Neural cell (in vitro differentiated cells): ENCODE measurements around the gene CCDC73. TPM values are rescaled to one million over a fixed set of nuclear protein-coding genes. Genes with fewer than 3 reads are reported as not detected.

Source experiments
- H2AFZ ChIP-seq: fragments of 200-600, 300-800 bp; sonication (generic), shearing (Covaris generic); 2 replicates; pipeline ENCODE4 v1.6.0; 2014; ENCODE audit warnings: low read depth, mild to moderate bottlenecking, antibody characterized with exemption, low read length, moderate library complexity
- H3F3A ChIP-seq: fragments of 200-600 bp; shearing (Covaris generic); 2 replicates; pipeline ENCODE4 v1.6.1; 2016; ENCODE audit warnings: mild to moderate bottlenecking, moderate library complexity, mixed read lengths, antibody characterized with exemption, low read length; ENCODE audit not compliant: insufficient read depth, poor library complexity, severe bottlenecking
- H3K27ac ChIP-seq: fragments of 200-600, 300-800 bp; sonication (generic), shearing (Covaris generic); 2 replicates; pipeline ENCODE4 v1.5.1; 2014; ENCODE audit warnings: mild to moderate bottlenecking, low read length, moderate library complexity
- H3K27me3 ChIP-seq: fragments of 300-800, 200-600 bp; sonication (generic), shearing (Covaris generic); 2 replicates; pipeline ENCODE4 v1.6.0; 2014; ENCODE audit warnings: mild to moderate bottlenecking, low read depth, low read length, moderate library complexity; ENCODE audit not compliant: insufficient read depth
- H3K36me3 ChIP-seq: fragments of 300-800, 200-600 bp; sonication (generic), shearing (Covaris generic); 2 replicates; pipeline ENCODE4 v1.5.1; 2014; ENCODE audit warnings: mild to moderate bottlenecking, antibody characterized with exemption, low read length, moderate library complexity; ENCODE audit not compliant: insufficient read depth
- H3K4me2 ChIP-seq: fragments of 300-800, 200-600 bp; sonication (generic), shearing (Covaris generic); 2 replicates; pipeline ENCODE4 v1.6.0; 2014; ENCODE audit warnings: mild to moderate bottlenecking, low read length
- H3K4me3 ChIP-seq: fragments of 300-800, 200-600 bp; sonication (generic), shearing (Covaris generic); 2 replicates; pipeline ENCODE4 v1.5.1; 2014; ENCODE audit warnings: mild to moderate bottlenecking, low read length, moderate library complexity
- H3K79me2 ChIP-seq: fragments of 200-600 bp; shearing (Covaris generic); replicated peaks from 2 replicates; pipeline ENCODE4 v1.6.0; 2014; ENCODE audit warnings: mild to moderate bottlenecking, low read length, moderate library complexity; ENCODE audit not compliant: insufficient read depth
- H3K9ac ChIP-seq: fragments of 300-800, 200-600 bp; sonication (generic), shearing (Covaris generic); 2 replicates; pipeline ENCODE4 v1.6.1; 2016; ENCODE audit warnings: mild to moderate bottlenecking, low read length, mixed read lengths
- H3K9me2 ChIP-seq: fragments of 200-600 bp; shearing (Covaris generic); 2 replicates; pipeline ENCODE4 v1.6.1; 2016; ENCODE audit warnings: mild to moderate bottlenecking, low read length, mixed read lengths; ENCODE audit not compliant: insufficient read depth
- H3K9me3 ChIP-seq: fragments of 200-600, 300-800 bp; sonication (generic), shearing (Covaris generic); 2 replicates; pipeline ENCODE4 v1.6.1; 2016; ENCODE audit warnings: mild to moderate bottlenecking, mixed run types, low read length, moderate library complexity, mixed read lengths
- H4K20me1 ChIP-seq: fragments of 200-600 bp; shearing (Covaris generic); 2 replicates; pipeline ENCODE4 v1.6.1; 2016; ENCODE audit warnings: mild to moderate bottlenecking, mixed run types; ENCODE audit not compliant: insufficient read depth
- EP300 ChIP-seq: fragments of 450-650 bp; conservative IDR thresholded peaks from 2 replicates; pipeline ENCODE4 v1.6.1; 2014; ENCODE audit warnings: antibody characterized with exemption, mild to moderate bottlenecking, moderate library complexity; ENCODE audit not compliant: poor library complexity, severe bottlenecking
- EZH2 ChIP-seq: fragments of 200-600, 300-800 bp; shearing (Covaris generic), sonication (generic); IDR thresholded peaks from 2 replicates; pipeline ENCODE4 v1.6.1; 2014; ENCODE audit warnings: antibody characterized with exemption, low read length, borderline replicate concordance, mild to moderate bottlenecking; ENCODE audit not compliant: insufficient read depth, poor library complexity, severe bottlenecking
- MXI1 ChIP-seq: fragments of 450-650 bp; conservative IDR thresholded peaks from 2 replicates; pipeline ENCODE4 v1.6.1; 2014; ENCODE audit warnings: antibody characterized with exemption, mild to moderate bottlenecking; ENCODE audit not compliant: poor library complexity, severe bottlenecking
- POLR2AphosphoS5 ChIP-seq: IDR thresholded peaks from 2 replicates; pipeline ENCODE4 v1.6.1; 2012
- RAD21 ChIP-seq: fragments of 450-650 bp; conservative IDR thresholded peaks from 2 replicates; pipeline ENCODE4 v1.6.1; 2014; ENCODE audit warnings: antibody characterized with exemption, mild to moderate bottlenecking, moderate library complexity
- SMC3 ChIP-seq: fragments of 450-650 bp; conservative IDR thresholded peaks from 2 replicates; pipeline ENCODE4 v1.6.1; 2014; ENCODE audit warnings: antibody characterized with exemption, mild to moderate bottlenecking, moderate library complexity; ENCODE audit not compliant: poor library complexity
- TAF1 ChIP-seq: IDR thresholded peaks from 2 replicates; pipeline ENCODE4 v1.6.1; 2012; ENCODE audit warnings: low read depth
- polyA plus RNA-seq: library from polyadenylated mRNA; depleted of rRNA; stranded (reverse); fragments of >200 nt; gene quantifications from 2 replicates; pipeline ENCODE4 v1.2.3, GENCODE V29; 2014
- TF ChIP-seq, protein P1 (sequence below): fragments of 450-650 bp; IDR thresholded peaks from 2 replicates; pipeline ENCODE4 v1.5.1; 2014; ENCODE audit warnings: antibody characterized with exemption, mild to moderate bottlenecking, moderate library complexity; ENCODE audit not compliant: poor library complexity, severe bottlenecking
- TF ChIP-seq, protein P2 (sequence below): IDR thresholded peaks from 2 replicates; pipeline ENCODE4 v1.6.1; 2012; ENCODE audit warnings: borderline replicate concordance

Gene CCDC73
- polyA plus RNA-seq, 1 donor from 2014 or later = 0.07 TPM

DNA sequence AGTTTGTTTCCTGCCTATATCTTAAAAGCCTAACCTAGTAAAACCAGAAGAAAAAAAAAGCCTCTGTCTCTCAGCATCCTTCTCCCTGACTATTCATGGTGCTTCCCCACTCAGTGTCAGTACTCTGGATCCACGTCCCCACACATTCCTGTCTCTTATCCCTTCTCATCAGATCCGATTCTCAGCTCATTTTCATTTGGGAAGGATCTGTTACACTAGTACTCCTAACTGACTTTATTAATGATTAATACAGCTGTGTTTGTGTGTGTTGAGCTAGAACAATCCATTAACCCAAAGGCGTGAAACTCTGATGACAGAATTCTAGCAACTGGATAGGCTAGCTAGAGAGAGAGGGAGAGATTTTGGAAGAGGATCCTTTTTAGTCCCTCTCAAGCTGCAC is 36.8 kb upstream of the CCDC73 start:
- Histone ChIP-seq H3K79me2 (no peaks in the 10 kb centered on the region), H3K36me3 (no peaks in the 10 kb centered on the region), H3K9me2 (no peaks in the 10 kb centered on the region), H3K9me3 (no peaks in the 10 kb centered on the region), H3K4me3 (no peak overlapping the region), H3K27me3 (peaks cover 40% of the 10 kb centered on the region), H4K20me1 (no peaks in the 10 kb centered on the region), H2AFZ (no peak overlapping the region), H3F3A (no peaks in the 10 kb centered on the region), H3K9ac (no peak overlapping the region), H3K4me2 (no peak overlapping the region), H3K27ac (no peak overlapping the region)
- TF ChIP-seq RAD21 = no peak
- TF ChIP-seq EZH2 = no peak
- no peak for TF ChIP-seq MXI1
- TF ChIP-seq SMC3 = no peak
- TF ChIP-seq EP300 = no peak
- no peak for TF ChIP-seq TAF1
- no peak for TF ChIP-seq POLR2AphosphoS5
- TF ChIP-seq, protein P1, sequence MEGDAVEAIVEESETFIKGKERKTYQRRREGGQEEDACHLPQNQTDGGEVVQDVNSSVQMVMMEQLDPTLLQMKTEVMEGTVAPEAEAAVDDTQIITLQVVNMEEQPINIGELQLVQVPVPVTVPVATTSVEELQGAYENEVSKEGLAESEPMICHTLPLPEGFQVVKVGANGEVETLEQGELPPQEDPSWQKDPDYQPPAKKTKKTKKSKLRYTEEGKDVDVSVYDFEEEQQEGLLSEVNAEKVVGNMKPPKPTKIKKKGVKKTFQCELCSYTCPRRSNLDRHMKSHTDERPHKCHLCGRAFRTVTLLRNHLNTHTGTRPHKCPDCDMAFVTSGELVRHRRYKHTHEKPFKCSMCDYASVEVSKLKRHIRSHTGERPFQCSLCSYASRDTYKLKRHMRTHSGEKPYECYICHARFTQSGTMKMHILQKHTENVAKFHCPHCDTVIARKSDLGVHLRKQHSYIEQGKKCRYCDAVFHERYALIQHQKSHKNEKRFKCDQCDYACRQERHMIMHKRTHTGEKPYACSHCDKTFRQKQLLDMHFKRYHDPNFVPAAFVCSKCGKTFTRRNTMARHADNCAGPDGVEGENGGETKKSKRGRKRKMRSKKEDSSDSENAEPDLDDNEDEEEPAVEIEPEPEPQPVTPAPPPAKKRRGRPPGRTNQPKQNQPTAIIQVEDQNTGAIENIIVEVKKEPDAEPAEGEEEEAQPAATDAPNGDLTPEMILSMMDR = no peak
- TF ChIP-seq, protein P2, sequence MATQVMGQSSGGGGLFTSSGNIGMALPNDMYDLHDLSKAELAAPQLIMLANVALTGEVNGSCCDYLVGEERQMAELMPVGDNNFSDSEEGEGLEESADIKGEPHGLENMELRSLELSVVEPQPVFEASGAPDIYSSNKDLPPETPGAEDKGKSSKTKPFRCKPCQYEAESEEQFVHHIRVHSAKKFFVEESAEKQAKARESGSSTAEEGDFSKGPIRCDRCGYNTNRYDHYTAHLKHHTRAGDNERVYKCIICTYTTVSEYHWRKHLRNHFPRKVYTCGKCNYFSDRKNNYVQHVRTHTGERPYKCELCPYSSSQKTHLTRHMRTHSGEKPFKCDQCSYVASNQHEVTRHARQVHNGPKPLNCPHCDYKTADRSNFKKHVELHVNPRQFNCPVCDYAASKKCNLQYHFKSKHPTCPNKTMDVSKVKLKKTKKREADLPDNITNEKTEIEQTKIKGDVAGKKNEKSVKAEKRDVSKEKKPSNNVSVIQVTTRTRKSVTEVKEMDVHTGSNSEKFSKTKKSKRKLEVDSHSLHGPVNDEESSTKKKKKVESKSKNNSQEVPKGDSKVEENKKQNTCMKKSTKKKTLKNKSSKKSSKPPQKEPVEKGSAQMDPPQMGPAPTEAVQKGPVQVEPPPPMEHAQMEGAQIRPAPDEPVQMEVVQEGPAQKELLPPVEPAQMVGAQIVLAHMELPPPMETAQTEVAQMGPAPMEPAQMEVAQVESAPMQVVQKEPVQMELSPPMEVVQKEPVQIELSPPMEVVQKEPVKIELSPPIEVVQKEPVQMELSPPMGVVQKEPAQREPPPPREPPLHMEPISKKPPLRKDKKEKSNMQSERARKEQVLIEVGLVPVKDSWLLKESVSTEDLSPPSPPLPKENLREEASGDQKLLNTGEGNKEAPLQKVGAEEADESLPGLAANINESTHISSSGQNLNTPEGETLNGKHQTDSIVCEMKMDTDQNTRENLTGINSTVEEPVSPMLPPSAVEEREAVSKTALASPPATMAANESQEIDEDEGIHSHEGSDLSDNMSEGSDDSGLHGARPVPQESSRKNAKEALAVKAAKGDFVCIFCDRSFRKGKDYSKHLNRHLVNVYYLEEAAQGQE = no peak

DNA sequence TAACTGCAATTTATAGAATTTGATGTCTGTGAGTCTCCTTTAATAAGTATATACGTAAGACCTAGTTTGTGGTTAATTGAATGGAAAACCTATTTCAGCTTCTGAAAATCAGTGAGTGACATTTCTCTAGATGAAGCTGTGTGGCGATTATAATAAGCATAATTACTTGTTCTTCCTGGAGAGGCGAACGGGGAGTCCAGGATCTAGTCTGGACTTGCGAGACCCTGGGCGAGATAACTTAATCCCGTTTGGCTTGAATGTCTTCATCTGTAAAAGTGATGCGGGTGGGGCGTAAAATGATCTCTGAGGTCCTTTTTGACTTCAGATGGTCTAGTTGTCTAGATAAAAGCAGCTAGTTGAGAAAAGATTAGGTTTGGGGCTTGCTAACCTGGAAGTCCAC is 36.3 kb upstream of the CCDC73 start:
- Histone ChIP-seq H3K36me3 (no peaks in the 10 kb centered on the region), H3K4me2 (no peak overlapping the region), H3K9me3 (no peaks in the 10 kb centered on the region), H4K20me1 (no peaks in the 10 kb centered on the region), H3K4me3 (no peak overlapping the region), H3F3A (no peaks in the 10 kb centered on the region), H3K9ac (no peak overlapping the region), H3K27me3 (peaks cover 40% of the 10 kb centered on the region), H3K9me2 (no peaks in the 10 kb centered on the region), H2AFZ (no peak overlapping the region), H3K27ac (no peak overlapping the region), H3K79me2 (no peaks in the 10 kb centered on the region)
- TF ChIP-seq POLR2AphosphoS5 = no peak
- no peak for TF ChIP-seq EP300
- TF ChIP-seq SMC3 = no peak
- no peak for TF ChIP-seq TAF1
- no peak for TF ChIP-seq MXI1
- TF ChIP-seq, protein P1 = no peak
- TF ChIP-seq RAD21 = no peak
- TF ChIP-seq, protein P2 = no peak
- no peak for TF ChIP-seq EZH2
